Measurements from ENCODE around the gene PSMB11. TPM values are rescaled to one million over a fixed set of nuclear protein-coding genes. Genes with fewer than 3 reads are reported as not detected.
A peak's percentile ranks its signal among the peaks of the same experiment; 100 is the strongest.

PSMB11 gene
- total RNA-seq, 1 donor from 2014 or later: not detected

- Mint-ChIP-seq H3K36me3 (ENCODE audit: low read depth, unreplicated experiment) (peaks cover 33% of the 10 kb centered on the region), H3K4me3 (ENCODE audit: unreplicated experiment) (no peak overlapping the region), H3K27ac (ENCODE audit: unreplicated experiment) (no peak overlapping the region), H3K4me1 (ENCODE audit: unreplicated experiment) (peaks cover 5% of the 10 kb centered on the region), H3K27me3 (ENCODE audit: unreplicated experiment) (peaks cover 2% of the 10 kb centered on the region), H3K9me3 (ENCODE audit: unreplicated experiment) (no peaks in the 10 kb centered on the region)
- peak; percentile 43 for DNase-seq (ENCODE audit: low spot score)
- peak; percentile 68 for TF ChIP-seq CTCF (IDR thresholded peaks at IDR 0.05; ENCODE audit: unreplicated experiment)
These were observed 34.9 kb downstream of the PSMB11 start for GRCh38 chr14:23076785-23077408.

- Mint-ChIP-seq H3K27ac (ENCODE audit: unreplicated experiment) (no peak overlapping the region), H3K27me3 (ENCODE audit: unreplicated experiment) (peaks cover 2% of the 10 kb centered on the region), H3K9me3 (ENCODE audit: unreplicated experiment) (no peaks in the 10 kb centered on the region), H3K4me3 (ENCODE audit: unreplicated experiment) (no peak overlapping the region), H3K4me1 (ENCODE audit: unreplicated experiment) (no peaks in the 10 kb centered on the region), H3K36me3 (ENCODE audit: low read depth, unreplicated experiment) (peaks cover 29% of the 10 kb centered on the region)
- DNase-seq (ENCODE audit: low spot score): no peak
- TF ChIP-seq CTCF (IDR thresholded peaks at IDR 0.05; ENCODE audit: unreplicated experiment): no peak
These were observed 36.0 kb downstream of the PSMB11 start for GRCh38 chr14:23077962-23078361.

GRCh38 chr14:23078692-23079116 is 36.7 kb downstream of the PSMB11 start:
- no peak overlapping the region for H3K27ac Mint-ChIP-seq (ENCODE audit: unreplicated experiment)
- no peaks in the 10 kb centered on the region for H3K9me3 Mint-ChIP-seq (ENCODE audit: unreplicated experiment)
- H3K4me1 Mint-ChIP-seq (ENCODE audit: unreplicated experiment): no peaks in the 10 kb centered on the region
- no peak for DNase-seq (ENCODE audit: low spot score)
- H3K27me3 Mint-ChIP-seq (ENCODE audit: unreplicated experiment): peaks cover 2% of the 10 kb centered on the region
- H3K4me3 Mint-ChIP-seq (ENCODE audit: unreplicated experiment): no peak overlapping the region
- TF ChIP-seq CTCF (IDR thresholded peaks at IDR 0.05; ENCODE audit: unreplicated experiment): no peak
- peaks cover 29% of the 10 kb centered on the region for H3K36me3 Mint-ChIP-seq (ENCODE audit: low read depth, unreplicated experiment)

GRCh38 chr14:23079716-23080115 is 37.7 kb downstream of the PSMB11 start:
- peaks cover 2% of the 10 kb centered on the region for H3K27me3 Mint-ChIP-seq (ENCODE audit: unreplicated experiment)
- peak overlapping the region; percentile 78 for H3K4me3 Mint-ChIP-seq (ENCODE audit: unreplicated experiment)
- TF ChIP-seq CTCF (IDR thresholded peaks at IDR 0.05; ENCODE audit: unreplicated experiment): no peak
- no peaks in the 10 kb centered on the region for H3K9me3 Mint-ChIP-seq (ENCODE audit: unreplicated experiment)
- no peaks in the 10 kb centered on the region for H3K4me1 Mint-ChIP-seq (ENCODE audit: unreplicated experiment)
- DNase-seq (ENCODE audit: low spot score): no peak
- H3K36me3 Mint-ChIP-seq (ENCODE audit: low read depth, unreplicated experiment): peaks cover 31% of the 10 kb centered on the region
- peak overlapping the region; percentile 74 for H3K27ac Mint-ChIP-seq (ENCODE audit: unreplicated experiment)

- no peak for DNase-seq (ENCODE audit: low spot score)
- TF ChIP-seq CTCF (IDR thresholded peaks at IDR 0.05; ENCODE audit: unreplicated experiment): no peak
- peaks cover 2% of the 10 kb centered on the region for H3K27me3 Mint-ChIP-seq (ENCODE audit: unreplicated experiment)
- H3K36me3 Mint-ChIP-seq (ENCODE audit: low read depth, unreplicated experiment): peaks cover 32% of the 10 kb centered on the region
- peak overlapping the region; percentile 10 for H3K4me3 Mint-ChIP-seq (ENCODE audit: unreplicated experiment)
- no peak overlapping the region for H3K27ac Mint-ChIP-seq (ENCODE audit: unreplicated experiment)
- H3K9me3 Mint-ChIP-seq (ENCODE audit: unreplicated experiment): no peaks in the 10 kb centered on the region
- no peaks in the 10 kb centered on the region for H3K4me1 Mint-ChIP-seq (ENCODE audit: unreplicated experiment)
These were observed 38.5 kb downstream of the PSMB11 start for GRCh38 chr14:23080474-23080873.

Data from endothelial cell (in vitro differentiated cells).